Activated CD8-positive, alpha-beta memory T cell treated with anti-CD3 and anti-CD28 coated beads for 24 hours (primary cell): ENCODE results near the gene CUEDC2.

Experiments used
- DNase-seq: peaks from one replicate; pipeline ENCODE4 v3.0.0-alpha.2; 2020

The CUEDC2 gene

DNA sequence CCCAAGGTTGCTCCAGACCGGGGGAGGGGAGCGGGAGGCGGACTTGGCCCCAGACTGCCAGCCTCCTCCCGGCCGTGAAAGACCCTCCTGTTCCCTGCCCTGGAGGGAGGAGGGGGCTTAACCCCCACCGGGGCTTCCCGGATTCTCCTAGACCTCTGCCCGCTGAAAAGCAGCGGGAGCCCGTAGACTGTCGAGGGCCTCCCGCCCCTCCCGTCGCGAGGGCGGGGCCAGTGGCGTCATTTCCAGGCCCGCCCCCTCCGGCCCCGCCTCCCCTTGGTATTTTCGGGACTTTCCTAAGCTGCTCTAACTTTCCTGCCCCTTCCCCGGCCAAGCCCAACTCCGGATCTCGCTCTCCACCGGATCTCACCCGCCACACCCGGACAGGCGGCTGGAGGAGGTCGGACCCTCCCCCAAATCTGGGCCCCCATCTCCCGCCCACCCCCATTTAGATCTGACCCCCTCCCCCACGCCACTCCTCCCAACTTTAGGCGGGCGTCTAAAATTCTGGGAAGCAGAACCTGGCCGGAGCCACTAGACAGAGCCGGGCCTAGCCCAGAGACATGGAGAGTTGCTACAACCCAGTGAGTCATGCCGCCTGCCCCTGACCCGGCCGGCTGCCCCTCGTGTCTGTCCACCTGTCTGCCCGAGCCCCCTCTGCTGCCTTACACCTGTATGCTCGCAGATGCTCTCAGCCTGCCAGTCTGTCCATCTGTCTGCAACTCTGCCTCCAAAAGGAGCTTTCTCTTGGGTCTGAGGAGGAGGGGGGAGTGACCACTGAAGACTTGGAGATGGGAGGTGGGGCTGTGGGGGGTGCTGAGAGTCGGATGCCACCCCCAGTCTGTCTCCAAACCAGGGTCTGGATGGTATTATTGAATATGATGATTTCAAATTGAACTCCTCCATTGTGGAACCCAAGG lies 36.7 kb downstream of the CUEDC2 start, which contains the start of gene NFKB2:
TSS of gene NFKB2 (plus strand) at position 306 of the 917 bp plus-strand sequence. CDS start at position 561, 255 bp downstream.
- DNase-seq = peak; percentile 97

DNA sequence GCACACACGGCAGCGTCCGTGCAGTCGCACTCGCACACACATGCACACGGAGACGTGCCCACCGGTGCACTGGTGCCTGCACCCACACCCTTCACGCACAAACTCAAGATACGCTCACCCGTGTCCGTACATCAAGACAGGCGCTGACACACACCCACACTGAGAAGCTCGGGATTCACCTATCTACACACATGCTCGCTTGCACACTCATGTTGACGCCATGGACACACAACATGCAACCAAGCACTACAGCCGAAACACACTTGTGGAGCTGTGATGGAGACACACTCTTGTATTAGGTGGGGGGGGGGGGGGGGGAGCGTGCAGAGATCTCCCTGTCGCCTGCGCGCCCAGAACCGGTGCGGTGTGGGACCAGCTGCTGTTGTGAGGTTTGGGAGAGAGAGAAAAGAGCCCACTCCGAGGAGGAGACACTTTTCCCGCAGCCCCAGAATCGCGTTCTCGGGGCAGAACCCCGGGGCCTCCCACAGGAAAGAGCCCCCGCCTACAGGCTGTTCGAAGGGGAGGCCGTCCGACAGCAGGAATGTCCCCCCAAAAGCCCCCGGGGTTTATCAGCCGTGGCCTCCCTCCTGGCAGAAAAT lies 37.5 kb downstream of the CUEDC2 start:
- DNase-seq = no peak

DNA sequence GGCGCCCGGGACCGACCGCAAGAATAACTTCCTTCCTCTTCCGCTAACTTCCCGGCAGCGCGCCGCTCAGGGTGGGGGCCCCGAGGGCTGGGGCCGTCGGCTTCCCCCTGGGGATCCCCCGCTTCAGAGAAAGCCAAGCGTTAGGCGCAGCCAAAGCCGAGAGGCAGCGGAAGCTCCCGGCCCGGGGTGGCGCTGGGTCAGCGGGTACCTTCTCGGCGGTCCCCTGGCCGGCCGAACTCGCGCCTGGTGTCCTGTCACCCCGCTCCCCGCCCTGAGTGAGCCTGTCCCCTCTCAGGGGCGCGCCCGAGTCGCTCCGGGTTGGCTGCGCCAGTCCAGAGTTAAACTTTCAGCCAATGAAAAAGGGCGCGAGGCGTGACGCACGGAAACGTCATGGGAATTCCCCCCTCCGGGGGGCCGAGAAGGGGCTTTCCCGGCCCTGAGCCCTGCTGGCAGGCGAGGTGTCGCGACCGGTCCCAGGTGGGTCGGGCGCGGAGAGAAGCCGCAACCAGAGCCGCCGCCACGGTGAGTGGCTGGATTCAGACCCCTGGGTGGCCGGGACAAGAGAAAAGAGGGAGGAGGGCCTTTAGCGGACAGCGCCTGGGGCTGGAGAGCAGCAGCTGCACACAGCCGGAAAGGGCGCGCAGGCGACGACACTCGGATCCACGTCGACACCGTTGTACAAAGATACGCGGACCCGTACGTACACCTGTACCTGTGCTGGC lies 38.1 kb downstream of the CUEDC2 start:
- peak; percentile 99 for DNase-seq

GRCh38 chr10:102393411-102394078 lies 38.8 kb downstream of the CUEDC2 start:
- no peak for DNase-seq

DNA sequence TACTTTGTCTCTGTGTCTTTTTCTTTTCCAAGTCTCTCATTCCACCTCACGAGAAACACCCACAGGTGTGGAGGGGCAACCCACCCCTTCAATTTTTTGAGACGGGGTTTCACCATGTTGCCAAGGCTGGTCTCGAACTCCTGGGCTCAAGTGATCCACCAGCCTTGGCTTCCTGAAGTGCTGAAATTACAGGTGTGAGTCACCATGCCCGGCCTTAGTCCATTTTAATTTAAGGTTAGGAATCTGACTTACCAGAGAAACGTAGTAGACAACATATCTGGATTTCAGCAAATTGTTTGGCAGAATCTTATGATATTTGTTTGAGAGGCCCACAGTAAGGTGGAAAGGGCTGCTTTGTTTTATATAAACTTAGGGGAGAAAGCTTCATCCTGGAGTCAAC lies 40.1 kb downstream of the CUEDC2 start:
- DNase-seq = no peak

DNA sequence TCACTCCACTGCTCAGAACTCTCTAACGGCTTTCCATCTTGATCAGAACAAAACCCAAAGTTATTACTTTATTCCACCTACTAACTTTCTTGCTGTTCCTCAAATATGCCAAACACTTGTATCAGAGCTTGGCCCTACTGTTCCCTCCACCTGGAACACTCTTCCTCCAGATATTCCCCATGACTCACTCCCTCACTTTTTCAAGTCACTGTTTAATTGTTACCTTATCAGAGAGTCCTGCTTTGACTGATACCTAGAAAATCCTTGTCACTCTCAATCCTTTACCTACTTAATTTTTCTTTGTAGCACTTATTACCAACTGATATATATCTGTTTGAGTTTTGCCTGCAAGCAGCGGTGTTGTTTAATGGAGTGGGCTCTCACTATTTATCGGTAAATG lies 42.5 kb downstream of the CUEDC2 start:
- DNase-seq = no peak

GRCh38 chr10:102384606-102385429 lies 47.6 kb downstream of the CUEDC2 start:
- DNase-seq = no peak

GRCh38 chr10:102384053-102384452 lies 48.3 kb downstream of the CUEDC2 start:
- no peak for DNase-seq

- DNase-seq = no peak
Measured at GRCh38 chr10:102382871-102383270, 49.5 kb downstream of the CUEDC2 start.

DNA sequence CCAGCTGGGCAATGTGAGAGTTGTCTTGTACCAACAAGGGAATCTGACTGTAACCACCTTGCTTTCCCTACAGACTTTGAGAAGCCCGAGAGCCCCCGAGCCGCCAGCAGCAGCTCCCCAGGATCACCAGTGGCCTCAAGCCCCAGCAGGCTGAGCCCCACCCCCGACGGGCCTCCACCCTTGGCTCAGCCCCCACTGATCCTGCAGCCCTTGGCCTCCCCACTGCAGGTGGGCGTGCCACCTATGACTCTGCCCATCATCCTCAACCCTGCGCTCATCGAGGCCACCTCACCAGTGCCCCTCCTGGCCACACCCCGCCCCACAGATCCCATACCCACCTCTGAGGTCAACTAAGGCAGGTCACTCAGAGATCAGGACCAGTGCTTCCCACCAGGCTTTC lies 50.4 kb downstream of the CUEDC2 start:
- no peak for DNase-seq

- DNase-seq = no peak
Measured at GRCh38 chr10:102379383-102379782, 53.0 kb downstream of the CUEDC2 start.

DNA sequence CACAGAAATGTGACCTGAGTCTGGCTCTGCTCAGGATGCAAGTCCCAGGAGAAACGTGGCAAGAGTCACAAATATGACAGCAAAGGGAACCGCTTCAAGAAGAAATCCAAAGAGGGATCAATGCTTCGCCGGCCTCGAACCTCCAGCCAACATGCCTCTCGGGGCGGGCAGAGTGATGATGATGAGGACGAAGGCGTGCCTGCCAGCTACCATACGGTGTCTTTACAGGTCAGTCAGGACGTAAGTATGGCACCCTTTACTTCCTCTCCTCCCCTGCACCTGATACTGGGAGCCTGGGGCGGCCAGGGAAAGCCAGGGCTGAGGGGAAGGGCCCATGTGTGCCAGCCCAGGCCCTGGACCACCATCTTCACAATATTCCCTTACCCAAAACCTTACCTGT lies 55.5 kb downstream of the CUEDC2 start:
- no peak for DNase-seq

DNA sequence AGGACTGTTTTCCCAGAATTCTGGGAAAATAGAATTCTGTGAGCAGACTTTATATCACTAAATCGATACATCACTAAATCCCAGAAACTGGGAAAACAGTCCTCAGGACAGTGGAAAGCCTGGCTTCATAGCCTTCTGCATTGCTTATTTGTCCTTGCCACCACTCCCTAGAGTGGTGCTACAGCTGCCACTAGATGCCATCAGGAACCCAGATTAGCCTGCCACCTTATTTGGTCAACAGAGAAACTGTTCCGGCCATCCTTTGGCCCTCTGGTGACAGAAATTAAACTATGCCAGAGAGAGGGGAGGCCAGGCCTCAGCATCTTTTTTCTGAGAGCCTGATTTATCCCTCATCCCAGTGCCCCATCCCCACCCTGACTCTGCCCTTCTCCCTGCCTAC lies 56.5 kb downstream of the CUEDC2 start:
- DNase-seq = no peak

DNA sequence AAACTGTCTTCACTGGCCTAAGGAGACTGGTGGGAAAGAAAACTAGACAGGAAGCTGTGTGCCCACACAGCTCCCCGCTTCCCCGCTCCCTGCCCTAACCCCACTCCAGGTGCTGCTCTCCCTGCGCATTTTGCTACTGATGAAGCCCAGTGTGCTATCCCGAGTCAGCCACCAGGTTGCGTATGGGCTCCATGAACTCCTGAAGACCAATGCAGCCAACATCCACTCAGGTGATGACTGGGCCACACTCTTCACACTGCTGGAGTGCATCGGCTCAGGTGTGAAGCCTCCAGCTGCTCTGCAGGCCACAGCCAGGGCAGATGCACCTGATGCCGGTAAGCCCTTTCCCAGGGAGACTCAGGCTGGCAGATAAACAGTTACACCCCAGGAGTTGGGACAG lies 57.1 kb downstream of the CUEDC2 start:
- DNase-seq = no peak
